ENCODE data around the gene NPW.

The NPW gene

GRCh38 chr16:2037115-2037514 lies 17.5 kb downstream of the NPW start:
- no peak for DNase-seq

- no peak for DNase-seq
These were observed 18.2 kb downstream of the NPW start for GRCh38 chr16:2037647-2038381.

- no peak for DNase-seq
These were observed 19.0 kb downstream of the NPW start for GRCh38 chr16:2038382-2039231.

- no peak for DNase-seq
These were observed 19.9 kb downstream of the NPW start for GRCh38 chr16:2039274-2040031.

GRCh38 chr16:2040041-2040786 lies 20.6 kb downstream of the NPW start:
- DNase-seq, result no peak

- no peak for DNase-seq
These were observed 21.4 kb downstream of the NPW start for GRCh38 chr16:2040787-2041522.

- DNase-seq, result no peak
These were observed 22.8 kb downstream of the NPW start for GRCh38 chr16:2042171-2042985.

- no peak for DNase-seq
These were observed 23.5 kb downstream of the NPW start for GRCh38 chr16:2042986-2043666.

- DNase-seq, result no peak
These were observed 24.3 kb downstream of the NPW start for GRCh38 chr16:2043667-2044451.

- DNase-seq, result no peak
These were observed 25.0 kb downstream of the NPW start for GRCh38 chr16:2044541-2044940.

- DNase-seq, result no peak
These were observed 26.6 kb downstream of the NPW start for GRCh38 chr16:2045965-2046892.

GRCh38 chr16:2046893-2047329 lies 27.3 kb downstream of the NPW start:
- DNase-seq, result no peak

- peak; percentile 86 to 90 (median 88) for DNase-seq
These were observed 27.9 kb downstream of the NPW start, which contains the start of the genes NTHL1 and TSC2 for GRCh38 chr16:2047330-2048115. Gene NTHL1 (minus strand): TSS chr16:2047834. CDS start chr16:2047823, 11 bp downstream. Gene TSC2 (plus strand): TSS chr16:2047985. CDS start chr16:2048616, 631 bp downstream.

GRCh38 chr16:2048116-2048543 lies 28.5 kb downstream of the NPW start:
- no peak for DNase-seq

GRCh38 chr16:2053211-2053610 lies 33.6 kb downstream of the NPW start:
- no peak for DNase-seq

- DNase-seq, result no peak
These were observed 34.3 kb downstream of the NPW start for GRCh38 chr16:2053897-2054296.

GRCh38 chr16:2054543-2055245 lies 35.1 kb downstream of the NPW start:
- no peak for DNase-seq

Data from activated CD4-positive, CD25-positive, alpha-beta regulatory T cell (primary cell).